Liver (tissue), 3 donors: ENCODE measurements around the gene SGPL1.
A peak's percentile ranks its signal among the peaks of the same experiment; 100 is the strongest.

ENCODE experiments used
- EGR1 ChIP-seq, 2 donors: IDR thresholded peaks; 2 replicates each; pipeline ENCODE4 v1.6.1; 2016 to 2018; ENCODE audit warnings: antibody characterized with exemption in 2 of 2, low read depth in 2 of 2
- FOXA1 ChIP-seq: IDR thresholded peaks from 2 replicates; pipeline ENCODE4 v1.6.1; 2016; ENCODE audit warnings: antibody characterized with exemption
- GABPA ChIP-seq, 2 donors: IDR thresholded peaks in 1 of 2; conservative IDR thresholded peaks in 1 of 2; 2 replicates each; pipeline ENCODE4 v1.6.1; 2016; ENCODE audit warnings: antibody characterized with exemption in 2 of 2, mild to moderate bottlenecking in 1 of 2, moderate library complexity in 1 of 2
- HNF4A ChIP-seq, 2 donors: conservative IDR thresholded peaks; 2 replicates each; pipeline ENCODE4 v1.6.1; 2016; ENCODE audit warnings: antibody characterized with exemption in 2 of 2, mild to moderate bottlenecking in 2 of 2
- HNF4G ChIP-seq: IDR thresholded peaks from 2 replicates; pipeline ENCODE4 v1.6.1; 2016; ENCODE audit warnings: antibody characterized with exemption
- JUND ChIP-seq, 2 donors: IDR thresholded peaks; 2 replicates each; pipeline ENCODE4 v1.6.1; 2016; ENCODE audit warnings: antibody characterized with exemption in 2 of 2
- MAX ChIP-seq: IDR thresholded peaks from 2 replicates; pipeline ENCODE4 v1.6.1; 2016; ENCODE audit warnings: antibody characterized with exemption
- SP1 ChIP-seq: IDR thresholded peaks from 2 replicates; pipeline ENCODE4 v1.6.1; 2018; ENCODE audit warnings: antibody characterized with exemption, mild to moderate bottlenecking
- TAF1 ChIP-seq: conservative IDR thresholded peaks from 2 replicates; pipeline ENCODE4 v1.6.1; 2016; ENCODE audit warnings: antibody characterized with exemption, mild to moderate bottlenecking
- ZBTB33 ChIP-seq: IDR thresholded peaks from 2 replicates; pipeline ENCODE4 v1.6.1; 2016; ENCODE audit warnings: antibody characterized with exemption
- TF ChIP-seq, protein P1 (sequence below): fragments of 150-350 bp; IDR thresholded peaks from 2 replicates; pipeline ENCODE4 v1.5.1; 2017; ENCODE audit warnings: improper control_type of control experiment, low read depth, low read length; ENCODE audit not compliant: missing input control
- TF ChIP-seq, protein P2 (sequence below): IDR thresholded peaks from 2 replicates; pipeline ENCODE4 v1.6.1; 2016; ENCODE audit warnings: antibody characterized with exemption, mild to moderate bottlenecking
- TF ChIP-seq, protein P3 (sequence below): IDR thresholded peaks from 2 replicates; pipeline ENCODE4 v1.6.1; 2016; ENCODE audit warnings: antibody characterized with exemption
- donor health status: healthy.
- donor health status: healthy.

DNA sequence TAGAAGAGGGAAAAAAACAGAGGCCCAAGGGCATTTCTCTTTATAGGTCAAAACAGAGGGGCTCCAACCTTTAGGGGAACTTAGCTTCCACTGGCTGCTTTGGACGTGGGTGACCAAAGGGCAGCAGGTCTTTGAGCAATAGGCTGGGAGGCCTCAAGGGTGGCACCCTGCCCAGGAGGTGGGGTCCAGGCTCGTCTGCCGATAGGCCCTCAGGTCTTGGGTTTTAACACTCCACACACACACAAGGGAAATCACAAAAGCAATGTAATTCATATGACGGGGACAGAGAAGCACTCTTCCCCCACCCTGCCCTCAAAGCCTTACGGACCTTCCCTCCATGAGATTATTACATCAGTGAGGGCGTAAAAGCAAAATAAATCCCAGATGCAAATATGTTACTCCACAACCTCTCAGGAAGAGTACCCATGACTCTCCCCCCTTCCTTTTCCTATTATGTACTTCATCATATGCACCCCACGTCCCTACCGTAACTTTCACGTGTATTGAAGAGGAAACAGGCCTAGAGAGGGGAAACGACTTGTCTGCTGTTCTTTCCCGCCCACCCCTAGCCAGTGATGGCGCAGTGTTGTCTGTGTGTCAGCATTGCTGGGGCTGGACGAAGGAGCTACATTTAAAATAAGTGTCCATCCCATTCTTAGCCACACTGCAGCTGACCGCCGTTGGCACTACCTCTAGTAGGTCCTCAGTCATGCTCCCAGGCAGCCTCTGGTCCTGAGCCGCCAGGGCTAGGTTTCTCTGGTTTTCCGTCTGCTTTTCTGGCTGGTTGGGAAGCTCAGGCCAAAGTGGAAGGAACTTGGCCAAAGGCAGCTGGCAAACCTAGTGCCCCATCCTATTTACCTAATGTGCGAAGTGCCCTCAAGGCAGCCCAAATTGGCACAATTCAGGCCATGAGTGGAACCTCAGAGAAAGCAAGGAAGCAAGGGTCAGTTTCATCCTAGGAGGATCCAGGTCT is 70.5 kb downstream of the SGPL1 start:
- TF ChIP-seq, protein P1, sequence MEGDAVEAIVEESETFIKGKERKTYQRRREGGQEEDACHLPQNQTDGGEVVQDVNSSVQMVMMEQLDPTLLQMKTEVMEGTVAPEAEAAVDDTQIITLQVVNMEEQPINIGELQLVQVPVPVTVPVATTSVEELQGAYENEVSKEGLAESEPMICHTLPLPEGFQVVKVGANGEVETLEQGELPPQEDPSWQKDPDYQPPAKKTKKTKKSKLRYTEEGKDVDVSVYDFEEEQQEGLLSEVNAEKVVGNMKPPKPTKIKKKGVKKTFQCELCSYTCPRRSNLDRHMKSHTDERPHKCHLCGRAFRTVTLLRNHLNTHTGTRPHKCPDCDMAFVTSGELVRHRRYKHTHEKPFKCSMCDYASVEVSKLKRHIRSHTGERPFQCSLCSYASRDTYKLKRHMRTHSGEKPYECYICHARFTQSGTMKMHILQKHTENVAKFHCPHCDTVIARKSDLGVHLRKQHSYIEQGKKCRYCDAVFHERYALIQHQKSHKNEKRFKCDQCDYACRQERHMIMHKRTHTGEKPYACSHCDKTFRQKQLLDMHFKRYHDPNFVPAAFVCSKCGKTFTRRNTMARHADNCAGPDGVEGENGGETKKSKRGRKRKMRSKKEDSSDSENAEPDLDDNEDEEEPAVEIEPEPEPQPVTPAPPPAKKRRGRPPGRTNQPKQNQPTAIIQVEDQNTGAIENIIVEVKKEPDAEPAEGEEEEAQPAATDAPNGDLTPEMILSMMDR, result no peak
- TF ChIP-seq JUND (IDR thresholded peaks at IDR 0.05) (no peak), MAX (no peak), HNF4A (conservative IDR thresholded peaks at IDR 0.05) (peak; percentile 93 to 94), FOXA1 (no peak), EGR1 (IDR thresholded peaks at IDR 0.05; ENCODE audit: low read depth in 2 of 2) (no peak), SP1 (peak; percentile 97), TAF1 (no peak), ZBTB33 (peak; percentile 48), GABPA (IDR thresholded peaks at IDR 0.05 in 1 of 2, conservative IDR thresholded peaks at IDR 0.05 in 1 of 2) (no peak), HNF4G (peak; percentile 57)
- TF ChIP-seq, protein P2, sequence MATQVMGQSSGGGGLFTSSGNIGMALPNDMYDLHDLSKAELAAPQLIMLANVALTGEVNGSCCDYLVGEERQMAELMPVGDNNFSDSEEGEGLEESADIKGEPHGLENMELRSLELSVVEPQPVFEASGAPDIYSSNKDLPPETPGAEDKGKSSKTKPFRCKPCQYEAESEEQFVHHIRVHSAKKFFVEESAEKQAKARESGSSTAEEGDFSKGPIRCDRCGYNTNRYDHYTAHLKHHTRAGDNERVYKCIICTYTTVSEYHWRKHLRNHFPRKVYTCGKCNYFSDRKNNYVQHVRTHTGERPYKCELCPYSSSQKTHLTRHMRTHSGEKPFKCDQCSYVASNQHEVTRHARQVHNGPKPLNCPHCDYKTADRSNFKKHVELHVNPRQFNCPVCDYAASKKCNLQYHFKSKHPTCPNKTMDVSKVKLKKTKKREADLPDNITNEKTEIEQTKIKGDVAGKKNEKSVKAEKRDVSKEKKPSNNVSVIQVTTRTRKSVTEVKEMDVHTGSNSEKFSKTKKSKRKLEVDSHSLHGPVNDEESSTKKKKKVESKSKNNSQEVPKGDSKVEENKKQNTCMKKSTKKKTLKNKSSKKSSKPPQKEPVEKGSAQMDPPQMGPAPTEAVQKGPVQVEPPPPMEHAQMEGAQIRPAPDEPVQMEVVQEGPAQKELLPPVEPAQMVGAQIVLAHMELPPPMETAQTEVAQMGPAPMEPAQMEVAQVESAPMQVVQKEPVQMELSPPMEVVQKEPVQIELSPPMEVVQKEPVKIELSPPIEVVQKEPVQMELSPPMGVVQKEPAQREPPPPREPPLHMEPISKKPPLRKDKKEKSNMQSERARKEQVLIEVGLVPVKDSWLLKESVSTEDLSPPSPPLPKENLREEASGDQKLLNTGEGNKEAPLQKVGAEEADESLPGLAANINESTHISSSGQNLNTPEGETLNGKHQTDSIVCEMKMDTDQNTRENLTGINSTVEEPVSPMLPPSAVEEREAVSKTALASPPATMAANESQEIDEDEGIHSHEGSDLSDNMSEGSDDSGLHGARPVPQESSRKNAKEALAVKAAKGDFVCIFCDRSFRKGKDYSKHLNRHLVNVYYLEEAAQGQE, result peak; percentile 85
- TF ChIP-seq, protein P3, sequence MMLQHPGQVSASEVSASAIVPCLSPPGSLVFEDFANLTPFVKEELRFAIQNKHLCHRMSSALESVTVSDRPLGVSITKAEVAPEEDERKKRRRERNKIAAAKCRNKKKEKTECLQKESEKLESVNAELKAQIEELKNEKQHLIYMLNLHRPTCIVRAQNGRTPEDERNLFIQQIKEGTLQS, result peak; percentile 48
